ENCODE data around the gene TTN. TPM values are rescaled to one million over a fixed set of nuclear protein-coding genes. Genes with fewer than 3 reads are reported as not detected.

Gene TTN
- total RNA-seq, 1 experiment from 2014 or later: 0.24 TPM

- no TSS peak for BruUV-seq (replicated peaks)
- no peak for DNase-seq
- Mint-ChIP-seq H3K27me3 (ENCODE audit: unreplicated experiment) (no peaks in the 10 kb centered on the region), H3K4me1 (ENCODE audit: low read depth, unreplicated experiment) (no peaks in the 10 kb centered on the region), H3K9me3 (ENCODE audit: low read depth, unreplicated experiment) (no peaks in the 10 kb centered on the region), H3K27ac (ENCODE audit: unreplicated experiment) (no peak overlapping the region), H3K36me3 (ENCODE audit: insufficient read depth, unreplicated experiment) (peaks cover 10% of the 10 kb centered on the region), H3K4me3 (ENCODE audit: low read depth, unreplicated experiment) (no peak overlapping the region)
- no peak for TF ChIP-seq CTCF (IDR thresholded peaks at IDR 0.05; ENCODE audit: unreplicated experiment)
- intact Hi-C loops (cut with micrococcal nuclease; ENCODE audit: unreplicated experiment): no loop called here
- CTCF ChIA-PET: interaction anchor here (0.7 kb wide), 1 partner anchor 434 kb away, joined by 6 read pairs; no protein-coding TSS in a partner anchor
Measured at GRCh38 chr2:178514664-178515063, 292.6 kb downstream of the TTN start.

- H3K9me3 Mint-ChIP-seq (ENCODE audit: low read depth, unreplicated experiment): no peaks in the 10 kb centered on the region
- CTCF ChIA-PET: no interaction called here
- H3K27me3 Mint-ChIP-seq (ENCODE audit: unreplicated experiment): no peaks in the 10 kb centered on the region
- H3K4me3 Mint-ChIP-seq (ENCODE audit: low read depth, unreplicated experiment): no peak overlapping the region
- H3K27ac Mint-ChIP-seq (ENCODE audit: unreplicated experiment): no peak overlapping the region
- no TSS peak for BruUV-seq (replicated peaks)
- DNase-seq: no peak
- TF ChIP-seq CTCF (IDR thresholded peaks at IDR 0.05; ENCODE audit: unreplicated experiment): no peak
- intact Hi-C loops (cut with micrococcal nuclease; ENCODE audit: unreplicated experiment): no loop called here
- H3K36me3 Mint-ChIP-seq (ENCODE audit: insufficient read depth, unreplicated experiment): peaks cover 10% of the 10 kb centered on the region
- H3K4me1 Mint-ChIP-seq (ENCODE audit: low read depth, unreplicated experiment): no peaks in the 10 kb centered on the region
Measured at GRCh38 chr2:178513876-178514275, 293.3 kb downstream of the TTN start.

GRCh38 chr2:178512484-178512883, 294.7 kb downstream of the TTN start:
- no TSS peak for BruUV-seq (replicated peaks)
- Mint-ChIP-seq H3K9me3 (ENCODE audit: low read depth, unreplicated experiment) (no peaks in the 10 kb centered on the region), H3K4me1 (ENCODE audit: low read depth, unreplicated experiment) (no peaks in the 10 kb centered on the region), H3K27ac (ENCODE audit: unreplicated experiment) (no peak overlapping the region), H3K27me3 (ENCODE audit: unreplicated experiment) (no peaks in the 10 kb centered on the region), H3K36me3 (ENCODE audit: insufficient read depth, unreplicated experiment) (peaks cover 10% of the 10 kb centered on the region), H3K4me3 (ENCODE audit: low read depth, unreplicated experiment) (no peak overlapping the region)
- CTCF ChIA-PET: no interaction called here
- DNase-seq: no peak
- no peak for TF ChIP-seq CTCF (IDR thresholded peaks at IDR 0.05; ENCODE audit: unreplicated experiment)
- intact Hi-C loops (cut with micrococcal nuclease; ENCODE audit: unreplicated experiment): no loop called here

DNA sequence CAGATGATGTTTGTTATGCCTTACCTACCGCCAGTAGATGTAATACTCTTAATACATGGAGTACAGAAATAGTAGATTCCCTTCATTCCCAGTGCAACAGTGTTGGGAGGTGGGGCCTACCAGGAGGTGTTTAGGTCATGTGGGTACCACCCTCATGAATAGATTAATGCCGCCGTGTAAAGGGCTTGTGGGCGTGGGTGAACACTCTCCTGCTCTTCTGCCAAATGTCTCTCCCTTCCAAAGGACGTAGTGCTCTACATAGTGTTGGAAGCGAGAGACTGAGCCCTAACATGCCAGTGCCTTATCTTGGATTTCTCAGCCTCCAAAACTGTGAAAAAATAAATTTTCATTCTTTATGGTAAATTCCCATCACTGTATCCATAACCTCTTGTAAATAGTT, 296.8 kb downstream of the TTN start:
- H3K27me3 Mint-ChIP-seq (ENCODE audit: unreplicated experiment): no peaks in the 10 kb centered on the region
- CTCF ChIA-PET: no interaction called here
- no peak overlapping the region for H3K27ac Mint-ChIP-seq (ENCODE audit: unreplicated experiment)
- intact Hi-C loops (cut with micrococcal nuclease; ENCODE audit: unreplicated experiment): no loop called here
- no peak overlapping the region for H3K4me3 Mint-ChIP-seq (ENCODE audit: low read depth, unreplicated experiment)
- H3K36me3 Mint-ChIP-seq (ENCODE audit: insufficient read depth, unreplicated experiment): peaks cover 10% of the 10 kb centered on the region
- no TSS peak for BruUV-seq (replicated peaks)
- no peak for TF ChIP-seq CTCF (IDR thresholded peaks at IDR 0.05; ENCODE audit: unreplicated experiment)
- no peaks in the 10 kb centered on the region for H3K4me1 Mint-ChIP-seq (ENCODE audit: low read depth, unreplicated experiment)
- DNase-seq: no peak
- no peaks in the 10 kb centered on the region for H3K9me3 Mint-ChIP-seq (ENCODE audit: low read depth, unreplicated experiment)

All from Calu3 (cell line).